Mucosa of rectum (tissue), 2 donors: ENCODE measurements around the gene AKT3.
A peak's percentile ranks its signal among the peaks of the same experiment; 100 is the strongest.

ENCODE experiments used
- H3K27ac ChIP-seq, 2 donors: one replicate each; pipeline ENCODE4 v1.7.0; 2013; ENCODE audit warnings: inconsistent platforms in 2 of 2, low read depth in 2 of 2, low read length in 2 of 2
- H3K27me3 ChIP-seq, 2 donors: one replicate each; pipeline ENCODE4 v1.7.0; 2013; ENCODE audit warnings: low read length in 2 of 2; ENCODE audit not compliant: control insufficient read depth in 2 of 2, insufficient read depth in 2 of 2
- H3K36me3 ChIP-seq, 2 donors: one replicate each; pipeline ENCODE4 v1.7.0; 2013; ENCODE audit warnings: low read length in 2 of 2; ENCODE audit not compliant: control insufficient read depth in 2 of 2, insufficient read depth in 2 of 2
- H3K4me1 ChIP-seq, 2 donors: one replicate each; pipeline ENCODE4 v1.7.0; 2013; ENCODE audit warnings: low read length in 2 of 2, mild to moderate bottlenecking in 1 of 2; ENCODE audit not compliant: control insufficient read depth in 2 of 2, insufficient read depth in 2 of 2
- H3K4me3 ChIP-seq, 2 donors: one replicate each; pipeline ENCODE4 v1.7.0; 2013; ENCODE audit warnings: low read length in 2 of 2
- H3K9ac ChIP-seq, 2 donors: one replicate each; pipeline ENCODE4 v1.7.0; 2013; ENCODE audit warnings: low read length in 2 of 2, low read depth in 1 of 2, mild to moderate bottlenecking in 1 of 2
- H3K9me3 ChIP-seq, 2 donors: one replicate each; pipeline ENCODE4 v1.7.0; 2013; ENCODE audit warnings: low read length in 2 of 2; ENCODE audit not compliant: control insufficient read depth in 2 of 2
- donor health status: healthy.
- donor health status: Normal muscosa, but diverticular disease.

AKT3 gene

GRCh38 chr1:243499711-243500110 lies 350.3 kb downstream of the AKT3 start:
- Histone ChIP-seq H3K9me3 (no peaks in the 10 kb centered on the region), H3K4me3 (no peak overlapping the region), H3K4me1 (peaks cover 0 to 9% of the 10 kb centered on the region in 2 donors), H3K36me3 (no peaks in the 10 kb centered on the region), H3K9ac (no peak overlapping the region), H3K27me3 (no peaks in the 10 kb centered on the region), H3K27ac (no peak overlapping the region)

DNA sequence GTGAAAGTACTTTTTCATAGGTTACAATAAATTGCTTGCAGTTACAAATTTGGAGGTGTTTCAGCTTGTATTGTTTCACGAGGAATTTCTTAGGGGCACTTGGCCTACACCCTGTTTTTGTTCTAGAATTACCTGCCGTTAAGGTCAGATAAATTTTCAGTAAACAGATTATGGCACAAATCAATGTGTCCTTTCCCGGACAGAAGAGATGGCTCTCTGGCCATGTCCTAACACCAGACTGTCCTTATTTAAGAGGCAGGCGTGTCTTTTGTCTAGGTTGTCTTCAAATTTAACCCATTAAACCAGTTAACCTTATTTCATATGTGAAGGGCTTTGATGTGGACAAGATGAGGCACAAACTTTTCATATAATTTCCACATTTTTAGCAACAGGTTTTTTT lies 350.8 kb downstream of the AKT3 start:
- no peak overlapping the region for H3K9ac ChIP-seq
- H3K36me3 ChIP-seq, result no peaks in the 10 kb centered on the region
- no peaks in the 10 kb centered on the region for H3K9me3 ChIP-seq
- H3K27me3 ChIP-seq, result no peaks in the 10 kb centered on the region
- peaks cover 0 to 9% of the 10 kb centered on the region in 2 donors for H3K4me1 ChIP-seq
- no peak overlapping the region for H3K4me3 ChIP-seq
- no peak overlapping the region for H3K27ac ChIP-seq

- no peak overlapping the region for H3K4me3 ChIP-seq
- H3K9me3 ChIP-seq, result no peaks in the 10 kb centered on the region
- no peaks in the 10 kb centered on the region for H3K36me3 ChIP-seq
- no peak overlapping the region for H3K9ac ChIP-seq
- H3K27me3 ChIP-seq, result no peaks in the 10 kb centered on the region
- H3K4me1 ChIP-seq, result peaks cover 0 to 9% of the 10 kb centered on the region in 2 donors
- no peak overlapping the region for H3K27ac ChIP-seq
Measured at GRCh38 chr1:243497939-243498681, 351.9 kb downstream of the AKT3 start.

- H3K27me3 ChIP-seq, result no peaks in the 10 kb centered on the region
- no peak overlapping the region for H3K9ac ChIP-seq
- peaks cover 0 to 9% of the 10 kb centered on the region in 2 donors for H3K4me1 ChIP-seq
- H3K27ac ChIP-seq, result peak overlapping the region in 1 of 2 donors; percentile 61
- H3K9me3 ChIP-seq, result no peaks in the 10 kb centered on the region
- H3K36me3 ChIP-seq, result no peaks in the 10 kb centered on the region
- no peak overlapping the region for H3K4me3 ChIP-seq
Measured at GRCh38 chr1:243496806-243497205, 353.2 kb downstream of the AKT3 start.

GRCh38 chr1:243496187-243496646 lies 353.8 kb downstream of the AKT3 start:
- Histone ChIP-seq H3K4me3 (no peak overlapping the region), H3K27ac (peak overlapping the region; percentile 52 to 61), H3K27me3 (no peaks in the 10 kb centered on the region), H3K9ac (no peak overlapping the region), H3K36me3 (no peaks in the 10 kb centered on the region), H3K4me1 (peaks cover 0 to 9% of the 10 kb centered on the region in 2 donors), H3K9me3 (no peaks in the 10 kb centered on the region)

- Histone ChIP-seq H3K4me3 (no peak overlapping the region), H3K27ac (peak overlapping the region; percentile 52 to 61), H3K9ac (no peak overlapping the region), H3K27me3 (no peaks in the 10 kb centered on the region), H3K9me3 (no peaks in the 10 kb centered on the region), H3K36me3 (no peaks in the 10 kb centered on the region), H3K4me1 (peaks cover 0 to 9% of the 10 kb centered on the region in 2 donors)
Measured at GRCh38 chr1:243495442-243496186, 354.4 kb downstream of the AKT3 start.

GRCh38 chr1:243494741-243495431 lies 355.2 kb downstream of the AKT3 start:
- no peak overlapping the region for H3K4me3 ChIP-seq
- H3K9me3 ChIP-seq, result no peaks in the 10 kb centered on the region
- H3K4me1 ChIP-seq, result peaks cover 0 to 9% of the 10 kb centered on the region in 2 donors
- H3K36me3 ChIP-seq, result no peaks in the 10 kb centered on the region
- peak overlapping the region in 1 of 2 donors; percentile 52 for H3K27ac ChIP-seq
- no peak overlapping the region for H3K9ac ChIP-seq
- H3K27me3 ChIP-seq, result no peaks in the 10 kb centered on the region

DNA sequence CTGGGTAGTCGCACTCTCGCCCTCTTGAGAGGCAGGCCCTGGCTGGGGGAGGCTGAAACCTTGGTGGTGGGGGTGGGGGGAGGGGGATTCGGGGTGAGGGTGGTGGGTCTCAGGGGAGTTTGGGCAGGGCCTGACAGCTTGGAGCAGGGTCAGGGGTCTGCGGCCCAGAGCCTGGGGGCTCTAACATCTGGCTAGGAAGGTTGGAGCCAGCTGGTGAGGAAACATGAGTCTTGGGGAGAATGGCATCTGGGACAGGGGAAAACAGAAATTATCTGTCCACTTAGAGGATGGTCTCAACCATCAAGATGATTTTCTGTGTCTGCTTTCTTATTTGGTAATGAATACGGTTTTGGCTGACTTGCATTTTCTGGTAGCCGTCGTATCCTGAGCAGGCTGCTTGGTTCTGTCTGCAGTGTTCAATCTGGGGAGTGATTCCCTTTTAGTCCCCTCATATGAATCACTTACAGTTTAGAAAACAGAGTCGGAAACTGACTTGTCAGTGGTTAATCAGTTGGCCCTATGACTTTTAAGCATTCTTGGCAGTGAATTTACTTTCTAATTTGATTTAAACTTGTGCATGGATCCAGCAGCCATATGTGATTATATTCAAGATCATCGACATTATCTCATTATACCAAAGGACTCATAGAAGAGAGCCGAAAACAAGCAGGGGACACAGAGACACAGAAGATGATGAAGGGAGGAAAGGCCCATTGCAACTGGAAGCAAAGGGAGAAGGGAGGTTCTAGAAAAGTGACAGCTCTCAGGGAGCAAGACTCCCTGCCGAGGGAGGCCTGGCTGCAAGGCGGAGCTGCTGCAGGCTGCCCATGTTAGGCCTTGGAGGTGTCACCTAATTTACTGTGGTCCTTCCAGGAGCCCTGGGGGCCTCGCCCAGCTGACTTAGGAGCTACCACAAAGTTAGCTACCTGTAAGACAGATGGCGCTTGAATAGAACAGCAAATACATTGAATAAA lies 356.6 kb downstream of the AKT3 start:
- no peaks in the 10 kb centered on the region for H3K27me3 ChIP-seq

More for the DNA sequence above, 356.6 kb downstream of the AKT3 start:
- Histone ChIP-seq H3K4me1 (peaks cover 0 to 9% of the 10 kb centered on the region in 2 donors), H3K36me3 (no peaks in the 10 kb centered on the region), H3K27ac (no peak overlapping the region), H3K4me3 (no peak overlapping the region), H3K9me3 (no peaks in the 10 kb centered on the region), H3K9ac (no peak overlapping the region)
